Measurements from ENCODE around the gene MIS18A.

Gene MIS18A

DNA sequence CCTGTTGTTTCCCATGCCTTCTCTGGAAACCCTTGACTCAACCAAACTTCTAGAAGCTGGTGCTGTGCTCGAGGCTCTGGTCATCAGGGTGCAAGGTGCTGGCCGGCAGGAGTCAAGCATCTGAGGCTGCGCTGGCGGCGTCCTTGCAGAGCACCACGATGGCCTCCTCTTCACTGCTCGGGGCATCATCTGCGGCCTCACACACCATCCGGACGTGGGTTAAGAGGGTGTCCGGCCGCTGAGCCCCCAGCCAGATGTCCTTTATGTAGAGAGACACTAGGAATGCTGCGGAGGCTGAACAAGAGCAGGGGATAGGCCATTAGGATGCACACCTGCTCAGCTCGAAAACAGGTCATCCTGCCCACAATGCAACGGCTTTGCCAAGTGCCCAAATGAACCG is 36.0 kb upstream of the MIS18A start:
- no peaks in the 10 kb centered on the region for H4K20me1 ChIP-seq (ENCODE audit: insufficient read depth, low read length, poor library complexity, severe bottlenecking)
- peaks cover 4% of the 10 kb centered on the region; the same call in 1 of the 2 replicates for H3K36me3 ChIP-seq (ENCODE audit: insufficient read depth, low read length)
- TF ChIP-seq, protein P1, sequence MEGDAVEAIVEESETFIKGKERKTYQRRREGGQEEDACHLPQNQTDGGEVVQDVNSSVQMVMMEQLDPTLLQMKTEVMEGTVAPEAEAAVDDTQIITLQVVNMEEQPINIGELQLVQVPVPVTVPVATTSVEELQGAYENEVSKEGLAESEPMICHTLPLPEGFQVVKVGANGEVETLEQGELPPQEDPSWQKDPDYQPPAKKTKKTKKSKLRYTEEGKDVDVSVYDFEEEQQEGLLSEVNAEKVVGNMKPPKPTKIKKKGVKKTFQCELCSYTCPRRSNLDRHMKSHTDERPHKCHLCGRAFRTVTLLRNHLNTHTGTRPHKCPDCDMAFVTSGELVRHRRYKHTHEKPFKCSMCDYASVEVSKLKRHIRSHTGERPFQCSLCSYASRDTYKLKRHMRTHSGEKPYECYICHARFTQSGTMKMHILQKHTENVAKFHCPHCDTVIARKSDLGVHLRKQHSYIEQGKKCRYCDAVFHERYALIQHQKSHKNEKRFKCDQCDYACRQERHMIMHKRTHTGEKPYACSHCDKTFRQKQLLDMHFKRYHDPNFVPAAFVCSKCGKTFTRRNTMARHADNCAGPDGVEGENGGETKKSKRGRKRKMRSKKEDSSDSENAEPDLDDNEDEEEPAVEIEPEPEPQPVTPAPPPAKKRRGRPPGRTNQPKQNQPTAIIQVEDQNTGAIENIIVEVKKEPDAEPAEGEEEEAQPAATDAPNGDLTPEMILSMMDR (conservative IDR thresholded peaks at IDR 0.05; ENCODE audit: low read length), result no peak
- TF ChIP-seq EZH2phosphoT487 (IDR thresholded peaks at IDR 0.05; ENCODE audit: borderline replicate concordance), result no peak
- no peak overlapping the region for H3K4me2 ChIP-seq (ENCODE audit: low read depth, low read length, poor library complexity, severe bottlenecking)
- no peaks in the 10 kb centered on the region for H3K9me3 ChIP-seq (ENCODE audit: insufficient read depth, low read depth, low read length)
- H3K9me2 ChIP-seq (replicated peaks; ENCODE audit: low read depth, low read length), result no peaks in the 10 kb centered on the region
- H3K4me3 ChIP-seq (ENCODE audit: low read length, poor library complexity, severe bottlenecking), result no peak overlapping the region
- no peak overlapping the region for H3K9ac ChIP-seq (ENCODE audit: low read depth, low read length, poor library complexity, severe bottlenecking)
- H3K27me3 ChIP-seq (ENCODE audit: insufficient read depth, low read length, poor library complexity, severe bottlenecking), result no peaks in the 10 kb centered on the region
- no peak overlapping the region for H2AFZ ChIP-seq (ENCODE audit: low read length)
- H3K79me2 ChIP-seq (ENCODE audit: insufficient read depth, low read length), result no peaks in the 10 kb centered on the region
- no peaks in the 10 kb centered on the region for H3K4me1 ChIP-seq (ENCODE audit: insufficient read depth, low read length, poor library complexity, severe bottlenecking)
- H3F3A ChIP-seq (ENCODE audit: low read depth), result no peaks in the 10 kb centered on the region

- Histone ChIP-seq H2AFZ (ENCODE audit: low read length) (no peak overlapping the region), H3K9ac (ENCODE audit: low read depth, low read length, poor library complexity, severe bottlenecking) (no peak overlapping the region), H3K79me2 (ENCODE audit: insufficient read depth, low read length) (no peaks in the 10 kb centered on the region), H3F3A (ENCODE audit: low read depth) (no peaks in the 10 kb centered on the region), H3K27me3 (ENCODE audit: insufficient read depth, low read length, poor library complexity, severe bottlenecking) (no peaks in the 10 kb centered on the region), H3K9me2 (replicated peaks; ENCODE audit: low read depth, low read length) (no peaks in the 10 kb centered on the region), H4K20me1 (ENCODE audit: insufficient read depth, low read length, poor library complexity, severe bottlenecking) (no peaks in the 10 kb centered on the region), H3K9me3 (ENCODE audit: insufficient read depth, low read depth, low read length) (no peaks in the 10 kb centered on the region), H3K4me3 (ENCODE audit: low read length, poor library complexity, severe bottlenecking) (no peak overlapping the region), H3K4me1 (ENCODE audit: insufficient read depth, low read length, poor library complexity, severe bottlenecking) (no peaks in the 10 kb centered on the region), H3K36me3 (ENCODE audit: insufficient read depth, low read length) (no peaks in the 10 kb centered on the region), H3K4me2 (ENCODE audit: low read depth, low read length, poor library complexity, severe bottlenecking) (no peak overlapping the region)
- TF ChIP-seq EZH2phosphoT487 (IDR thresholded peaks at IDR 0.05; ENCODE audit: borderline replicate concordance), result no peak
- TF ChIP-seq, protein P1 (conservative IDR thresholded peaks at IDR 0.05; ENCODE audit: low read length), result no peak
Measured at GRCh38 chr21:32312976-32313375, 34.1 kb upstream of the MIS18A start.

GRCh38 chr21:32312326-32312725 is 33.5 kb upstream of the MIS18A start:
- Histone ChIP-seq H3K9ac (ENCODE audit: low read depth, low read length, poor library complexity, severe bottlenecking) (no peak overlapping the region), H3K79me2 (ENCODE audit: insufficient read depth, low read length) (no peaks in the 10 kb centered on the region), H3F3A (ENCODE audit: low read depth) (no peaks in the 10 kb centered on the region), H3K4me3 (ENCODE audit: low read length, poor library complexity, severe bottlenecking) (no peak overlapping the region), H3K9me2 (replicated peaks; ENCODE audit: low read depth, low read length) (no peaks in the 10 kb centered on the region), H2AFZ (ENCODE audit: low read length) (no peak overlapping the region), H4K20me1 (ENCODE audit: insufficient read depth, low read length, poor library complexity, severe bottlenecking) (no peaks in the 10 kb centered on the region), H3K9me3 (ENCODE audit: insufficient read depth, low read depth, low read length) (no peaks in the 10 kb centered on the region), H3K4me2 (ENCODE audit: low read depth, low read length, poor library complexity, severe bottlenecking) (no peak overlapping the region), H3K27me3 (ENCODE audit: insufficient read depth, low read length, poor library complexity, severe bottlenecking) (no peaks in the 10 kb centered on the region), H3K4me1 (ENCODE audit: insufficient read depth, low read length, poor library complexity, severe bottlenecking) (no peaks in the 10 kb centered on the region), H3K36me3 (ENCODE audit: insufficient read depth, low read length) (no peaks in the 10 kb centered on the region)
- no peak for TF ChIP-seq EZH2phosphoT487 (IDR thresholded peaks at IDR 0.05; ENCODE audit: borderline replicate concordance)
- TF ChIP-seq, protein P1 (conservative IDR thresholded peaks at IDR 0.05; ENCODE audit: low read length), result no peak
